ENCODE results near the gene SCYGR8. TPM values are rescaled to one million over a fixed set of nuclear protein-coding genes. Genes with fewer than 3 reads are reported as not detected.

Gene SCYGR8, protein sequence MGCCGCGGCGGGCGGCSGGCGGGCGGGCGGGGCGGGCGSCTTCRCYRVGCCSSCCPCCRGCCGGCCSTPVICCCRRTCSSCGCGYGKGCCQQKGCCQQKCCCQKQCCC
- total RNA-seq (2022; extraction: Qiagen RNA extraction; ENCODE audit: low read depth), result not detected in 5 replicates

DNA sequence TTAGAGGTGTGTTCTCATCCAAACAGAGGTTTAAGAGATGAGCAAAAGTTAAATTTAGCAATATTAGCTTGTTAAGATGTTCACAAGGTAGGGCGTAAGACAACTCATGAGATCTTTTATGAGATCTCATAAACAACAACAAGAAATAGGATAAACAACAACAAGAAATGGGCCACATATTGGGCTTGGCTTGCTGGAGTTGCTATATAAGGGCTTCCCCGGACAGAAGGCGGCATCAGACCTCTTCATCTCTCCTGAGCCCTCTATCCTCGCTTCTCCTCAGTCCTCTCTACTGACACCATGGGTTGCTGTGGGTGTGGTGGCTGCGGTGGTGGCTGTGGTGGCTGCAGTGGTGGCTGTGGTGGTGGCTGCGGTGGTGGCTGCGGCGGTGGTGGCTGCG is at the start of gene SCYGR8:
Gene SCYGR8, plus strand, starts transcription at position 301 of the 400 bp plus-strand sequence. Its CDS starts 0 bp downstream, at position 301.

DNA sequence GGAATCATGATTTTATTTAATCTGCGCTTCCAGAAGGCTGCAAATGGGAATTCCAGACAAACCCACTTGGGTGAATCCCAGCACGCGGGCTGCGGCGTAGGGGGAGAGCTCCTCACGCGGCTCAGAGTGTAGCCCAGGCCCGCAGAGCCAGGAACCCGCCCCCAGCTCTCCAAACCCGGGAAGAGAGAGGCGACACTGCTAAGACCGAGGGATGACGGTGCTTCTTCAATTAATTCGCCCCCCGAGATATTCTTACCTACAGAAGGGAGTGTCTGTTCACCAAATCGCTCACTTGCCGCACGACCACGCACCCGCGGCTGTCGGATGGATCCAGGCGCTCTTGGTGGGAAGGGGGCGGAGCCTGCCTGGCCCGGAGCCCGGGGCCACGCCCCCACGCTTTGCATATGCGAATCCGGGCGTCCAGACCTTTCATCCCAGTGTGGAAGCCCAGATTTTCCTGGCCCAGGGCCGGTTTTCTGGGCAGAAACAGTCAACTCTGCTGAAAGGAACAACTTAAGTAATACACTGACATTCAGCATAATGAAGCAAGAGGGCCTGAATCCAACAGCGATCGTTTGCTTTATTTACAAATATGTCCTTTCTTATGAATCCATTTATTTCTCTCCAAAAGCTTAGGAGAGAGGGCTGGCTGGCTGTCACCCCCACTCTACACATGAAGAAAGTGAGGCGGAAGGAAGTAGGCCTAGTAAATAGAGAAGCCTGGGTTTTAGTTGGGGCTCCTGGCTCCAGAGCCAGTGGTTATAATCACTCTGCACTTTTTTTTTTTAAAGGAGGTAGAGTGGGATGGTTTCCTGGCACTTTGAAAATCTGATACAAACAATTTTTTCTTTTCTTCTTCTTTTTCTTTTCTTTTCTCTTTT is 27.8 kb upstream of the SCYGR8 start, which contains the start of gene SLC19A3:
Gene SLC19A3, minus strand, starts transcription at position 342 of the 881 bp plus-strand sequence. CDS start 15,710 bp downstream, outside the sequence.

DNA sequence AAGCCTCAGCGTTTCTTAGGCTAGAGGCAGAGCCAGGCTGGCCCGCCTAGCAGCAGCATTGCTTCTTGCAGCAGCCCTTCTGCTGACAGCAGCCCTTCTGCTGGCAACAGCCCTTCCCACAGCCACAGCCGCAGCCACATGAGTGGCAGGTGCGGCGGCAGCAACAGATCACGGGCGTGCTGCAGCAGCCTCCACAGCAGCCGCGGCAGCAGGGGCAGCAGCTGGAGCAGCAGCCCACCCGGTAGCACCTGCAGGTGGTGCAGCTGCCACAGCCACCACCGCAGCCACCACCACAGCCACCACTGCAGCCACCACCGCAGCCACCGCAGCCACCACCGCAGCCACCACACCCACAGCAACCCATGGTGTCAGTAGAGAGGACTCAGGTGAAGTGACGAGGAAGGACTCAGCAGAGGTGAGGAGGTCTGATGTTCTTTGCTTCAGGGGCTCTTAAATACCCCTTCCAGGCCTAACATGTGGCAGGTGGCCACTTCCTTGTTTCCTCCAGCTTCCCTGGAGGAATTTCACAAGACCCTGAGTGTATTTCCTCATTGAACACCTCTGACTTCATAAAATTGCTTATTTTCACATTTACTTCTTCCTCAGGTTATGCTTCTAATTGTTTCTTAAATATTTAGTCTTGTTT is 21.2 kb upstream of the SCYGR8 start, which contains the start of gene SCYGR6:
Gene SCYGR6, minus strand, starts transcription at position 364 of the 646 bp plus-strand sequence. Its CDS starts 0 bp downstream, at position 364.

DNA sequence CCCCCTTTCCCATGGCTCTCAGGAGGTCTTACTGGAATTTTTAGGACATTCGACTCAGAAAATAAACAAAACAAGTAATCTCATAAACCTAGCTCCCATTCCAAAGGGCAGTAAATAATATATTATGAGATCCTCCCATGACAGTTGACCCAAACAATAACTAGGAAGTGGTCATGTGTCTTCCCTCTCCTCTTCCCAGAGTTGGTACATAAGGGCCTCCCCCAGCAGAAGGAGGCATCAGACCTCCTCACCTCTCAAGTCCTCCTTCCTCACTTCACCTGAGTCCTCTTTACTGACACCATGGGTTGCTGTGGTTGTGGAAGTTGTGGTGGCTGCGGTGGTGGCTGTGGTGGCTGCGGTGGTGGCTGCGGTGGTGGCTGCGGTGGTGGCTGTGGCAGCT is 17.7 kb upstream of the SCYGR8 start, which contains the start of gene SCYGR7:
Gene SCYGR7, plus strand, starts transcription at position 301 of the 400 bp plus-strand sequence. Its CDS starts 0 bp downstream, at position 301.

Other genes starting within 250 kb of the SCYGR8 start
- not detected in 5 replicates for gene SCYGR2, start 147.0 kb upstream of the SCYGR8 start, total RNA-seq (2022; extraction: Qiagen RNA extraction; ENCODE audit: low read depth)
- not detected in 5 replicates for gene SCYGR3, start 131.1 kb upstream of the SCYGR8 start, total RNA-seq (2022; extraction: Qiagen RNA extraction; ENCODE audit: low read depth)
- gene SCYGR4, start 128.4 kb upstream of the SCYGR8 start, total RNA-seq (2022; extraction: Qiagen RNA extraction; ENCODE audit: low read depth), result not detected in 5 replicates
- not detected in 5 replicates for gene SCYGR5, start 79.1 kb upstream of the SCYGR8 start, total RNA-seq (2022; extraction: Qiagen RNA extraction; ENCODE audit: low read depth)
- gene SLC19A3, start 27.9 kb upstream of the SCYGR8 start, total RNA-seq (2022; extraction: Qiagen RNA extraction; ENCODE audit: low read depth), result 2.4 to 3.0 TPM (median 2.9 TPM) in 5 replicates
- not detected in 5 replicates for gene SCYGR6, start 21.1 kb upstream of the SCYGR8 start, total RNA-seq (2022; extraction: Qiagen RNA extraction; ENCODE audit: low read depth)
- not detected in 5 replicates for gene SCYGR7, start 17.6 kb upstream of the SCYGR8 start, total RNA-seq (2022; extraction: Qiagen RNA extraction; ENCODE audit: low read depth)
- 3.4 to 9.4 TPM (median 4.8 TPM) in 5 replicates for gene CCL20, start 67.9 kb downstream of the SCYGR8 start, total RNA-seq (2022; extraction: Qiagen RNA extraction; ENCODE audit: low read depth)
- 2.1 to 4.0 TPM (median 2.6 TPM) in 5 replicates for gene DAW1, start 125.7 kb downstream of the SCYGR8 start, total RNA-seq (2022; extraction: Qiagen RNA extraction; ENCODE audit: low read depth)

Measured in A549 treated with ZK216348 at 1 μM for 4 hours (cell line).